Stimulated activated CD8-positive, alpha-beta memory T cell treated with anti-CD3 and anti-CD28 coated beads, Interleukin-4, amount 100 ng/mL, for 24 hours (primary cell): ENCODE measurements around the gene NAPG.
"Not testable (repeated sequence)": the region's sequence is repeated elsewhere in the genome, so short reads cannot be mapped to it uniquely, and the experiment has no call there.

Source experiments
- DNase-seq: peaks from one replicate; pipeline ENCODE4 v3.0.0-alpha.2; 2020; ENCODE audit warnings: low read depth

The NAPG gene

GRCh38 chr18:10514601-10515000 is 11.2 kb upstream of the NAPG start:
- no peak for DNase-seq

- DNase-seq: no peak
Measured at GRCh38 chr18:10515456-10515855, 10.4 kb upstream of the NAPG start.

DNA sequence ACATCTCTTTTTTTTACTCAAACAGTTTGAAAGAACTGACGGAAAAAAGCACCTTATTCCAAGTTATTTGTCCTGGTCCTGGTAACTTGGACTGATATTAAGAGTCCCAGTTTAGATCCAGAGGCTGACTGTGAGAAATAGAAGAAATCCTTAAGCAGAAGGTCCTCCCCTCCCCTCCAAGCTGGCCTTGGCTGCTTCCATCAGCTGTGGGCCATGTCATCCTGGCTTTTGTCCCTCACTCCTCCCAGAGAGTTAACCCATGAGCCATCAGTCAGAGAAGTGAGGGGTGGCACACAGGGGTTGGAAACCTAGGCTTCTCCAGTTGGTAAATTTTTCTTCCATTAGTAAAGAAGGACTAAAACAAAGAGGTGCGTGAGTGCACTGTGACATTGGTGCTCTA is 9.7 kb upstream of the NAPG start:
- no peak for DNase-seq

GRCh38 chr18:10518595-10519255 is 7.1 kb upstream of the NAPG start:
- no peak for DNase-seq

- no peak for DNase-seq
Measured at GRCh38 chr18:10519366-10519765, 6.5 kb upstream of the NAPG start.

DNA sequence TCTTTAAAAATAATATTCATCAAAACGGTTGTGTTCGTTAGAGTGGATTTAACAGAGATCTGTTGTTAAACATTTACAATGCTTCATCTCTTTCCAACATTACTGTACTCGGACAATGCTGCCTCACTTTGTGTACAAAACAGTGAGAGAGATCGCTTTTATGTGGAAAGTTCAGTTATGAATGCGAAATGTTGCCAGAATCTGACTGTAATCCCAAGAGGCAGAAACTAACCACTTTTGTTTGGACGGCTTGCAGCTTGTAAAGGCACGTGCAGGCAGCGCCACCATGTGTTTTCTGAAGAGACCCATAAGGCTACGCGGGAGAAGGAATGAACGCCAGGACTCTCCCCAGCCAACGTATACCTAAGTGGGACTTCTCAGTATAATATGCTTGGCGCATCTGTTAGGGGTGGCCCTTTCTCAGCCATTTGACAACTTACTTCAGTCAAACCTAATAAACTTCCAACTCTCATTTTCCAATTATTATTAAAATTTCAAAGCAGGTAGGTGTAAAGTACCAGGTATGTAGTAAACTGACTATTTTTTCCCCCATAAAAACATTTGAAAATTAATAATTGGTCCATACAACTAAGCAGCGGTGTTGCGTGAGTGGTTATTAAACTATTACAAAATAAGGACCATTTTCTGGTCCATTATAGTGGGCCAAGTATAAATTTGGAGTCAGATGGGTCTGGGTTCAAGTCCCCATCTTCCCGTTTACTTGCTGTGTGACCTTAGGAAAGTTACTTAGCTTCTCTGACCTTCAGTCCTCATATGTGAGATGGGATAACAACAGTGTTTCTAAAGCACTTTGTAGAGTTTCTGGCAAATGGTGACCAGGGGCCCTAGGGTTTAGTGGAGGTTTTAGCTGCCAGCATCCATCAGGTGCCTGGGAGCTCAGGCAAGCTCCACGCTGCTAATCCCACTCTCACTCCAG is 5.6 kb upstream of the NAPG start:
- peak; percentile 28 for DNase-seq

- DNase-seq: no peak
Measured at GRCh38 chr18:10521566-10521965, 4.3 kb upstream of the NAPG start.

GRCh38 chr18:10522574-10522973 is 3.3 kb upstream of the NAPG start:
- no peak for DNase-seq

- no peak for DNase-seq
Measured at GRCh38 chr18:10523544-10523943, 2.3 kb upstream of the NAPG start.

DNA sequence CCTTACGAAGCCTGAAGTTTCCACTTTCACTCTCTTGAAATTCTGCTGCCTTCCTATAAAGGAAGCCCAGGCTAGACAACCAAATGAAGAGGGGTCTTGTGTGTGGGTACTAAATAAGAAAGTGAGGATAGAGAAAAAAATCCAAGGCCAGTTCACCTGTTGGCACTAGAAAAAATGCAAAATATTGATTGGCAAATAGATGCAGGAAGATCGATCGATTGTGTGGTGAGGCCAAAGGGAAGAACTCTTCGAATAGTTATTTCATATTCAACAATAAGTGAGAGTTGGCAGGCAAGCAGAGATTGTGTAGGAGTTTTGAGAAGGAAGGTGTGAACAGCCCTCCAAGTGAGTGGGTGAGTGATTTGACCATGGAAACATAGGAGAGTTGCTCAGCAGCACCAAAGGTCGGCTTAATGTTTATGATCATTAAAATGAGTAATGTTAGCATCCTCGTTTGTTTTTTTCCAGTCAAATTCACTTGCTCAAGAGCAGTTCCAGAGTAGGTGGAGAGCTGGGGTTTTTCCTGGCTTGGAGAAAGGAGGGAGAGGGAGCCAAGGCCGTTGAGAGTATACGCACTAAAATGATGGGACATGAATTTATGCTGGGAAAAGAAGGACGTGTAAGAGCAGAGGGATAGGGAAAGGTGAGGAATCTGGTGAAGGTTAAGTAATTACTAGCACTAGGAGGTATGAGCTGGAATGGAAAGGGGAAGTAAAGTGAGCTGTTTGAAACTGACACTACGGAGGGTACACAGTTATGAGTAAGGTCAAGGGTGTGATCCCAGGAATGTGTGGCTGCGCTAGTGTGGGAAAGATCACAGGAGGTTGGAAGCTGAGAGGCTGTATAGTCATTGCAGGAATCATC is 1.1 kb upstream of the NAPG start:
- no peak for DNase-seq

DNA sequence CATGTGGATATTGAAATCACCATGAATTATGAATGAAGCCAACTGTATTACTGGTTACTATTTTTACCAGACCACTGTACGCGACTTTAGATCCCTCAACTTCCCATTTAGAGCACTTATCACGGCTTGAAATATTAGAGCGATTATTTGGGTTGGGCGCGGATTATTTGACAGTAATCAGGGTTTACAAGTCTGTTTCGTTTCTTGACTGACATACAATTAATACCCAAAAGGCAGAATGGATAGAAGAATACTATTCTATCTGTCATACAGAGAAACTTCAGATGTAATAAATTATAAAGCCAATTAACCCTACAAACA is 496 bp upstream of the NAPG start:
- no peak for DNase-seq

DNA sequence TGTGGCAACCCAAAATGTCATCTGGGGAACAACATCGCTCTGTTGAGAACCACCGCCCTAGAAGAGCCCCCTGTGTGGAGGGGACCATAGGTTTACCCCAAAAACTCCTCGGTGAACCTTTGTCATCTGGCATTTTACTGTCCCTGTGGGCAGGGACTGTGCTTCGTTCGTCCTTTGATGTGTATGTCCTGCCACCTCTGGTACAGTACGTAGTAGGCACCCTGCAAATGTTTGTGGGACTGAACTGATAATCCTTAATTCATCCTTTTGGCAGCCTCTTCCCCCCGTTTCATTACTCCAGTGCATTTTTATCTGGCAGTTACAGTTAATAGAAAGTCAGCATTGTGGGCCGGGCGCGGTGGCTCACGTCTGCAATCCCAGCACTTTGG is 728 bp downstream of the NAPG start:
- DNase-seq: no peak

GRCh38 chr18:10528439-10528838 is 2.6 kb downstream of the NAPG start:
- no peak for DNase-seq

DNA sequence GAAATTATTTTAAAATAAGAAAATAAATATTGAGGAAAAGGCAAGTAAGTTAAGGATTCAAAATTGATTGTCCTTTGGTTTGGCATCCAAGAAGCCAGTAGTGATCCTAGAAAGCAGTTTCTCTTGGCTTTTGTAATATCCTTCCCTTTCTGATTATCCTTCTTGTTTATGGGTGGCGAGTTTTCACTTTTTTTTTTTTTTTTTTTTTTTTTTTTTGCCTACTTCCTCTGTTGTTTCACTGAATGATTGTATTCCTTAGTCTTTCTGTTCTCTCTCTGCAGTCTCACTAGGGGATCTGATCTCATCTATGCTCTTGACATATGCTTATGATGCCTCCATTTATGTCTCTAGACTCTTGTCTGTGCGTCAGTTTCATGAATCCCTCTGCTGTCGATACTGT is 4.2 kb downstream of the NAPG start:
- no peak for DNase-seq

DNA sequence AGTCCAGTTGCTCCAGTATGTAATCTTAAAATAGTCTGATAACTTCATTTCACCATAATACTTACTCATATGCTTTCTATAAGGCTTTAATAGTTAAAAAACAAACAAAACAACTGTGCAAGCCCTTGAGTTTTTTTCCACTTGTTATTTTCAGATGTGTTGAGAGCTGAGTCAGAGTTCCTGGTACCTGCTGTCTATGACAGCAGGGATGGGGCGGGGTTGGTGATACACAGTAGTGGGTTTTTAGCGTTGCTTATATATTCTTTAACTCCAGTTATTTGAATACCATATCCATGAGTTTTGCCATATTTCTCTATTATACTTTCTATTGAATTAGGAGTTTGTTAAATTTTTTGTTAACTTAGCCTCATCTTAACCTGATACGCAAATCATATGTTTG is 5.0 kb downstream of the NAPG start:
- no peak for DNase-seq

GRCh38 chr18:10533111-10533510 is 7.3 kb downstream of the NAPG start:
- no peak for DNase-seq

GRCh38 chr18:10536280-10536679 is 10.5 kb downstream of the NAPG start:
- no peak for DNase-seq

DNA sequence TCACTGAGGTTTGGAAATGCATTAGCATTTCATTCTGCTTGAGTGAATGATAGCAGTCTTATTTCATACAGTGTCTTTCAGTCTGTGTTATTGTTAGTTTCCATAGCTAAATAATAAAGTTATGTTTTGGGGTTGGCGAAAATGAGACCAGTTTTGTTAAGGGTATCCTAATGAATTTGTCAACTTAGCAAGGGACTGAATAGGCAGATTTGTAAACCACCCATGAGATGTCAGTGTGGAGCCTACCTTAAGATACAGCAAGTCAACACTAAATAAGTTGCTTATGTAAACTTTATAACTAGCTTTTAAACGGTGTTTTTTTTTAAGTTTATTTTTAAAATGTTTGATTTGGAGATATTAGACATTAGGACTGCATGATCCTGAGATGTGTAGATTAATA is 11.9 kb downstream of the NAPG start:
- DNase-seq: no peak

DNA sequence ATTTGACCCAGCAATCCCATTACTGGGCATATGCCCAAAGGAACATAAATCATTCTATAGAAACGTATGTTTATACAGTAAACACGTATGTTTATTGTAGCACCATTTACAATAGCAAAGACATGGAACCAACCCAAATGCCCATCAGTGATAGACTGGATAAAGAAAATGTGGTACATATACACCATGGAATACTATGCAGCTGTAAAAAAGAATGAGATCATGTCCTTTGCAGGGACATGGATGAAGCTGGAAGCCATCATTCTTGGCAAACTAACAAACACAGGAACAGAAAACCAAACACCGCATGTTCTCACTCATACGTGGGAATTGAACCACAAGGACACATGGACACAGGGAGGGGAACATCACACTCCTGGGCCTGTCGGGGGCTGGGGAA is 13.3 kb downstream of the NAPG start:
- DNase-seq: not testable (repeated sequence)

DNA sequence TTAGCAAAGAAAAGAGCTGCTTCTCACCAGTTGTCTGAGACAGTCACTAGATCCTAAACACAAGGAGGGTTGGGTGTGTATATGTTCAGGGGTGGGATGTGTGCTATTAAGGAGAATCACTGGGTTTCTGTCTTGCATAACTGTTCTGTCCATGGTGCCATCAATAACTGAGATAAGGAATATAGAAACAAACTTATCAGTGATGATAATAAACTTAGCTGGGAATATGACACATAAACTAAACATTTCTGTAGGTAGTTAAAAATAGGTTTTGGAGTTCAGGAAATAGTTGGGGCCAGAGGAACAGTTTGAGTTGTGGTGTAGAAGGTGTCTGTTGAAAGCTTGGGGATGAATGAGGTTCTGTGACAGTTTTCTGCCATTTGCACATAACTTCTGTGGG is 17.4 kb downstream of the NAPG start:
- no peak for DNase-seq

GRCh38 chr18:10544093-10544748 is 18.4 kb downstream of the NAPG start:
- no peak for DNase-seq
